GM21723 (cell line): ENCODE results near the gene SUV39H2.
"Not testable (repeated sequence)": the region's sequence is repeated elsewhere in the genome, so short reads cannot be mapped to it uniquely, and the experiment has no call there.

Source experiments
- ATAC-seq: cut with Tn5 transposase; IDR thresholded peaks from one replicate; pipeline ENCODE4 v1.9.1; 2021; ENCODE audit warnings: mild to moderate bottlenecking, moderate library complexity; ENCODE audit not compliant: unreplicated experiment

Gene SUV39H2

DNA sequence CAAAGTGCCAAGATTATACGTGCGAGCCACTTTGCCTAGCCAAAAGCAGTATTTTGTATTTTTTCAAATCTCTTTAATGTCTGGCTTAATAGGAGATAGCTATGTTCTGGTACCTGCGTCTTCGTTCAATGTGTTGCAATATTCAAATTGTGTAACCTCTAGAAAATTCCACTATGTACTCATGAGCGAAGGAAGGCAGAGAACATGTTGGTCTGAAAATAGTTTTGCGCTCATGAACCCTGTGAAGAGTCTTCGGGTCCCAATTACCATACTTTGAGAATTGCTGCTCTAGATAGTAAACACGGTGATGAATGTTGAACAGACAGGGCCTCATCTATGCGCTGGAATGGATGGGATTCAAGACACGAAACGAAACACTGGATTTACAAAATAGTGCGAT, 2.7 kb upstream of the SUV39H2 start:
- no peak for ATAC-seq

DNA sequence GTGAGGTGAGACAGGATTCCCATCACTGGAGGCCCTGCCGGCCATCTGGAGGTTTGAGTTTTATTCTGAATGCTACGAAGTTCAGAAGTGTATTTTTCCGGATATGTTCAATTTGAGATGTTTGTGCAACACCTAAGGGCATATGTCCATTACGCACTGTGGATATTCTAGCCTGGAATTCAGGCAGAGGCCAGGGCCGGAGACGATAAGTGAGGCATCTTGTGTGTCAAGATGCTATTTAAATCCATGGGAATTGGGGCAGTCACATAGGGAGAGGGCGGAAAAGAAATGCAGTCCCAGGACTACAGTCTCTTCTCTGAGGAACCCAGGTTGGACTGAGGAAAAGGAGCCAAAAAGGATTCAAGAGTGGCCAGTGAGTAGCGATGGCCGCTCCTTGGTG, 1.9 kb upstream of the SUV39H2 start:
- no peak for ATAC-seq

DNA sequence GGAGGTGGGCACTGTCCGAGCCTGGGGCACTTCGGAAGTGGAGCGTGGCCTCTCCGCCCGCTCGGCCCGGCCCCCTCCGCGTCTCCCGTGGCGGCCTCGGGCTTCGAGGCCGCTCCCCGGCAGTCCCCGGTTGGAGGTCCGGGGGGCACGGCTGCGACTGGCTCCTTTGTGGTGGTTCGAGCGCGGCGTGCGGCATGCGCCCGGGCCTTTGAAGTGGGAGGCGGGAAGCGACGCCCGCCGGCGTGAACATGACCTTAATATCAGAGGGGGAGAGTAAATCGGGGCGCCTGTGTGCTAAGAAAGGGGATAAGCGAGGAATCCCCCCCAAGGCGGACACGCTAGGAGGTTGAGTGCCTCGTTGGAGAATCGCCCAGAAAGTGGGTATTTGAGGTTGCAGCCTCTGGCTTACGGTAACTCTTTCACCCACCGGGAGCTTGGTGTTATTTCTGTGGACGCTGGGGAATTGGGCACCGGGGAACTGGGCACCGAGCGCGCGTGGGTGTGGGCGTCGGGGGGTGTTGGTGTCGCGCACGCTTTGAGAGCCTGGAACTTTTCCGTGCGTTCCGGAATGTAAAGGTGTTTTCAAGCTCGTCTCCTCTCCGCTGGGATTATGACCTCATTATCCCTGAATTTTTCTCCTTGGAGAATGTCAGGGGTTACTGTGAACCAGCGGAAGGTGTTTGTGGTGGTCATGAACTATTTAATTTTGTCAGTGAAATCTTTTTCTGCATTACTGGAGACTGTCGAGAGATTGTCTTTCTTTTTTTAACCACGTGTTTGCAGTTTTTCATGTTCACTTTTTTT, 660 bp downstream of the SUV39H2 start:
- ATAC-seq = peak; percentile 23

DNA sequence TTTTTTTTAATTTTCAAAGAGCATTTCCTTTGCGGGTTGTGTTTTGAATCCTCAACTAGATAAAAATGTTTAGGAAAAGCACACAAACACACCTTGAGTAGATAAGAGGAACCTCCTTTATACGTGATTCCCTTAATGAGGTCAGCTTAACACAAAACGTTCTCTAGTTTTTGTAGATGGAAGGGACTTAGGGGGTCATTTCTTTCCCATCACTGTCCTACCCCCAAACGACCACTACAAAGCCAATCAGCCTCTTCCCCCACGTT, 1.2 kb downstream of the SUV39H2 start:
- no peak for ATAC-seq

DNA sequence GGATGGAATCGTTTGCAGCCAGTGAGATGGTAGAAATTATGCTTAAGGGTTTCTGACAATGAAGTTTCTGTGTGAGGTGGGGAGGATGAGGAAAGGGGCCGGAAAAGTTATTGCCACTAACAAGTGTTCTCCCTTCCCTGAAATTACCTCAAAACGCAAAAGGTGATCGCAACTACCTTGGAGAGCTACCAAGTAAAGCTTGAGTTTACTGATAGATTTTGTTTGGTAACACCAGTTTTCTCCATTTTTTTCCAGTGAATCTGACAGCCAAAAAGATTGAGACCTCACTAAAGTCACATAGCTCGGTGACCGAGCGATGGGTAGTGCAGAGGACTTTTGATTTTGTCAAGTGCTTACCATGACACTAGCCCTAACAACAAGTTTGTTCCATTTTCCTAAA, 1.6 kb downstream of the SUV39H2 start:
- ATAC-seq = no peak

DNA sequence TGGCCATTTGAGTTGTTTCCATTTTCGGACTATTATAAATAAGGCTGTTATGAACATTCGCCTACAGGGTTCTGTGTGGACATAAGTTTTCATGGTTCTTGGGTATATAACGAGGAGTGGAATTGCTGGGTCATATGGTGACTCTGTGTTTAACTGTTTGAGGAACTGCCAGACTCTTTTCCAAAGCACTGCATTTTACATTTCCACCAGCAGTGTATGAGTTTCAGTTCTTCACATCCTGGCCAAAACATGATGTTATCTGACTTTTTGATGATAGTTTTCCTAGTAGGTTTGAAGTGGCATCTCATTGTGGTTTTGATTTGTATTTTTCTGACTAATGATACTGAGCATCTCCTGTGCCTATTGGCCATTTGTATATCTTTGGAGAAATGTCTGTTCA, 5.4 kb downstream of the SUV39H2 start:
- no peak for ATAC-seq

DNA sequence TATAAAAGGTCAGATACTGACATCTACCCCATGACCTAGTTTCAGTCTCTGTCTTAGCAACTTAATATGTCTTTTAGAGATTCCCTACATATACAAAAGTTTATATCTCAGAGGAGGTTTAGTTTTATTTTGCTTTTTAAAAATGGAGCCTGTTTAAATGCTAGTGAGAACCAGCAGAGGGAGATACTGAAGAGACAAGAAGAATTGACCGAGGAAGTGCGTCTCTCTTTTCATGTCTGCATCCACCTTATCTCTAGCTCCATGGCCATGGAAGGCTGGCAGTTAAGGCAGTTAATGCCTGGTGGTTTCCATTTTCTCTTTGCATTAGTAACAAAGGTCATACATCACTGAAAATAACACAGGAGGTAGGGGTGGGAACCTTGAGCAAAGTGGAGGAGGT, 10.7 kb downstream of the SUV39H2 start:
- no peak for ATAC-seq

DNA sequence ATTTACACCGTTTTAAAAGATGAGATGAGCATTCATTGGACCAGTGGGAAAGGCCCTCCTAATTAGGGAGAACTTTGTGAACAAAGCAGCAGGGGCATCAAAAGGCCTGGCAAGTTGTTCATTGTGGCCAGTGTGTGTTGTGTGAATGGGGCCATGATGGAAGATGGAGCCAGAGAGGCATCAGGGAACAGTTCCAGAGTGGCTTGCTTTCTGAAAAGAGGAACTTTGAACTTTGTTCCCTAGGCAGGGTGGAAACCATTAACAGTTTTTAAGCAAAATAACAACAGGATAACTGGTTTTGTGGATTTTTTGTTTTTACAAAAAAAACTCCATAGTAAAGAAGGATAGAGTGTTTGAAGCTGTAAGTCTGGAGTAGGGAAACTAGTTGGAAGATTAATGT, 12.5 kb downstream of the SUV39H2 start:
- ATAC-seq = no peak

DNA sequence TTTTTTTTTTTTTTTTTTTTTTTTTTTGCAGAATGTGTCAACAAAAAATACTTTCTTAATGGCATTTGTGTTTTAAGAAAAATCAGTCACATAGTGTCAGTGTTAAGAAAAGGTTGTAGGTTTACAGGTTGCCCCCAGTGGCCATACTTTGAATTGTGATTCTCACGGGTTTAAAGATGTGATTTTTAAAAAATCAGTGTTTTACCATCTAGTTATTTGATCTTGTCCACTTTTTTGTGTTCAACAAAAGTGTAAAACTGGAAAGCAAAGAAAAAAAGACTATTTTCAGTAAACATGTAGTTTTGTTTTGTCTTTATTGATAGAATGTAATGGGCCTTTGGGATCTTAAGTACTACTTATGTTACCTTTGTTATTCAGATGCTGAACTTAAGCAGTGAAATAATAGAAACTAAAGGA, 25.7 kb downstream of the SUV39H2 start:
- ATAC-seq = peak; percentile 59

DNA sequence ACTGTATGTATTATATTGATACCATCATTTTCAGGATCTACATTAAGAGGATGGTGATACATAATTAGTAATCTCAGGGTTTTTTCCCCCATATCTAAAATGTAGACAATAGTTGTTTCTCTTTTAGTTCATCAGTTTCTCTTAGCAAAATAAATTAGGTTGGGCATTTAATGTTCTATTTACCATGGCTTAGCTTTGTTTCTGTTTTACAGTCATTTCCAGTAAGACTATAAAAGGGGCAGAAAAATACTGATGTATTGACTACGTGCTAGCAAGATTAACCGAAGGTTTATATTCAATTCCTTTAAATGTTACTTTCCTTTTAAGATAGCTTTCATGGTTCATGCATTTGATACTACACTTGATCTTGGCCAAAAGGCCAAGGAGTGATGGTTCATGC, 26.2 kb downstream of the SUV39H2 start:
- no peak for ATAC-seq

DNA sequence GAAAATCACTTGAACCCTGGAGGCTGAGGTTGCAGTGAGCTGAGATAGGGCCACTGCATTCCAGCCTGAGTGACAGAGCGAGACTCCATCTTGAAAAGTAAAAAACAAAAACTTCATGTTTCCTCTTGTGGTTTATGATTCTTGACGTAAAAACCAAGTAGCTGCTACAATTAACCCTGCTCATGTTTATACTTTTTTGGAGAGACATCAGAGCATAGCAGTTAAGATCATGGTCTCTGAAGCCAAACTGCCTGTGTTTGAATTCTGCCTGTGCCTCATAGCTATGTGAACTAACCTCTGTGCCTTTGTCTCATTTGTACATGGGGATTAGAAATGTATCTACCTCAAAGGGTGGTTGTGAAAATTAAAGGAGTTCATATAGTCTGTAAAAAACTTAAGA, 27.2 kb downstream of the SUV39H2 start:
- ATAC-seq = no peak

DNA sequence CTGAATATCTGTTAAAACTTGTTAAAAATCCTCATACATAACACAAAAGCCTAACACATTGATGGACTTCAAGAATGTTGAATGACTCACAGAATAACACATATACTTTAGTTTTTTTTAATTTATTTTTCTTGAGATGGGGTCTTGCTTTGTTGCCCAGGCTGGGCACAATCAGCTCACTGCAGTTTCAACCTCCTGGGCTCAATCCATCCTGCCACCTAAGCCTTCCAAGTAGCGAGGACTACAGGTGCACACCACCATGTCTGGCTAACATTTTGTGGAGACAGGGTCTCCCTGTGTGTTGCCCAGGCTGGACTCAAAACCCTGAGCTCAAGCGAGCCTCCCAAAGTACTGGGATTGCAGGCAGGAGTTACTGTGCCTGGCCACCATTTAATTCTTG, 28.1 kb downstream of the SUV39H2 start:
- no peak for ATAC-seq

DNA sequence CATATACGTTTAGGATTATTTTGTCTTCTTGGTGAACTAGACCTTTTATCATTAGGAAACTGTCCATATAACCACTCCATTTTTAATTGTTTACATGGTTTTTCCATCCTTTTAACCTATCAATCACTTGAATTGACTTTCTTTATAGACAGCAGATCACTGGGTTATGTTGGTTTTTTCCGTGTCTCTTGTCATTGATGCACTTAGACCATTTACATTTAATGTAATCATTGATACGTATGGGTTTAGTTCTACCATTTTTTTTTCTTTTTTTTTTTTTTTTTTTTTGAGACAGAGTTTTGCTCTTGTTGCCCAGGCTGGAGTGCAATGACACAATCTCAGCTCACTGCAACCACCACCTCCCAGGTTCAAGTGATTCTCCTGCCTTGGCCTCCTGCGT, 28.9 kb downstream of the SUV39H2 start:
- ATAC-seq = not testable (repeated sequence)

DNA sequence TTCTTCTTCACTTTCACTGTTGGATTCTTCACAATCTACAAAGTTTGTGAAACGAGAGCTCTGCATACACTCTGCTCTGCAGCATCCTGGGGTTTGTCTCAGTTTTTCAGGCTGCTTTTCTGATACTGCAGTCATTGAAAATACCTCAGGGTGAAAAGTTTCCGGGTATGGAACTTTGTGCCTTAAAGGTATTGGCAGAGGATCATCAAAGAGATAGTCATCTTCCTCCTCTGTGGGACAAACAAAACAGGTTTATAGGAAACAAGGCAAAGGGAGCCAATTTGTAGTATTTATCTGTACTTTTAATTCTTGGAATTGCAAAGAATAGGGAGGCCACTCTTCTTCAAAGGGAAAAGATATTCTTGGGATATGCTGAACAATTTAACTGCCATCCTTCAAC, 30.4 kb downstream of the SUV39H2 start:
- no peak for ATAC-seq

DNA sequence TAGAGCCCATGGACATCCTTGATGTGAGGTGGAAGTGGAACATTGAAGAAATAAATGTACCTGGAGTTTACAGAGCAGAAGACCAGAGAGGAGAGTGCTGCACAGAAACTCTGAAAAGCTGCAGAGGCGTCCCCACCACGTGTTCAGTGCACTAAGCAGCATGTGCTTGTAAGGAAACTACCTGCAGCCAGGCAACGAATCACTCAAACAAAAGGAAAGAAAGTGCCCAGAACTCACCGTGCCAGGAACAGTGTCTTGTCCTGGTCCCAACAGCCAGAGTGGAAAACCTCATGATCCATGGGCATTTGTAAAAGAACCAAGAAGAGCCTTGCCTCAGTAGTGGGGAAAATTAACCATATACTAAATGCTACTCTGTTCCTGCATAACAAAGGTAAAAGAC, 32.3 kb downstream of the SUV39H2 start:
- no peak for ATAC-seq

DNA sequence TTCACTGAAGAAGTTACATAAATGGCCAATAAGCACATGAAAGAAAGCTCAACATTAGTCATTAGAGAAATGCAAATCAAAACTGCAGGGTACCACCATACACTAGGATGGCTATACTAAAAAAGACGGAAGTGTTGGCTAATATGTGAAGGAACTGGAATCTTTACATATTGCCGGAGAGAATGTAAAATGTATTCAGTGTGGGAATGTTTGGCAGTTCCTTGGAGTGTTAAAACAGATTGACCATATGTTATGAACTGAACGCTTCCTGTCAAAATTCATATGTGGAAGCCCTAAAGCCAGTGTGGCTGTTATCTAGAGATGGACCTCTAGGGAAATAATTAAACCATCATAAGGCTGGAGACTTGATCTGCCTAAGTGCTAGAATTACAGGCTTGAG, 33.1 kb downstream of the SUV39H2 start:
- ATAC-seq = no peak

DNA sequence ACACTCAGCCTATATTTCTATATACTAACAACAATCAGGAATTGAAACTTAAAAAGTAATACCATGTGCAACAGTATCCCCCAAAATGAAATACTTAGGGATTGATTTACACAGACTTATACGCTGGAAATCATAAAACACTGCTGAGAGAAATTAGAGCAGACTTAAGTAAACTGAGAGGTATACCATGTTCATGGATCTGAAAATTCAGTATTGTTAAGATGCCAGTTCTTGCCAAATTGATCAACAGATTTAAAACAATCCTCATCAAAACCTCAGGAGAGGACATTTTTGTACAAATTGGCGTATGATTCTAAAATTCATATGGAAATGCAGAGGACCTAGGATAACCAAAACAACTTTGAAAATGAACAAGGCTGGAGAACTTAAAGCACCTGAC, 37.9 kb downstream of the SUV39H2 start:
- no peak for ATAC-seq

DNA sequence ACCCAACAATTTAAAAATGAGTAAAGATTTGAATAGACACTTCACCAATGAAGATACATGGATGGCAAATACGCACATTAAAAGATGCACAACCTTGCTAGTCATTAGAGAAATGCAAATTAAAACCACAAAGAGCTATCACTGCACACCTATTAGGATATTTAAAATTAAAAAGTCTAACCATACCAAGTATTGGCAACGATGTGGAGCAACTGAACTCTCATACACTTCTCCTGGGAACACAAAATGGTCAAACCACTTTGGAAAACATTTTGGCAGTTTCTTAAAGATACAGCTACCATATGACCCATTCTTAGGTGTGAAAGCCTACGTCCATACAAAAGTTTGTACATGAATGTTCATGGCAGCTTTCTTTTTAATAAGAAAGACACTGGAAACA, 39.2 kb downstream of the SUV39H2 start:
- ATAC-seq = no peak

DNA sequence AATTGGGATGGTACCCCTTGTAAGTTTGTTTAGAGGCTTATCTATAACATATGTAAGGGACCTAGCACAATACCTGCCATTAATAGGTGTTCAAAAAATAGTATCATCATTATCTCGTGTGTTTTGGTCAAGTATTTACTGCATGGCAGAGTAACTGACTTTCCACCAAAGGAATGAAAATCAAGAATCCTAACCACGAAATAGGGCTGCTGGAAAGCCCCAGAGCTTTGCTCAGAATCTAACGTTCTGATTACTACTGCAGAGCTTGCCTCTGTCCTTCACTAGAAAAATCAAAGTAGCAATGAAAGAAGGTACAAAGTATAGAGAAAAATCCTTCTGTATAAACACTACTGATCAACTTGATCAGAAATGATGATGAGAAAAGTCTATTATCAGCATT, 40.3 kb downstream of the SUV39H2 start:
- ATAC-seq = no peak

DNA sequence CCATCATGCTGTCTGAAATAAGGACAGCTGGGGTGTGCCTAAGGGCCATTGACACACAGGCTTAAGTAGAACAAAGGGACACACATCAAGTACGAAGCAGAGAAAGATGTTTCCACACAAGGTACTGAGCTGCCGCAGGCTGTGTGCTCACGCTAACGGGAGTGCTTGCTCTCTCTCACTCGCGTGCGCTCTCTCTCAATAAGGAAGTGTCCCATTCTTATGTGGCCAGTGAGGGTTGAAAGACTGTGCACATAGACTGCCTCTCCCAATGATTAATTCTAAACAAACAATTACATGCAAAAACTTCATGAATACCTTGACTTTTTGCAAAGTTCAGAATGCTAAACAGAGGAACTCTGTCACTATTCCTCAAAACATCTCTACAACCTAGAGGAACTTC, 45.3 kb downstream of the SUV39H2 start:
- ATAC-seq = no peak

DNA sequence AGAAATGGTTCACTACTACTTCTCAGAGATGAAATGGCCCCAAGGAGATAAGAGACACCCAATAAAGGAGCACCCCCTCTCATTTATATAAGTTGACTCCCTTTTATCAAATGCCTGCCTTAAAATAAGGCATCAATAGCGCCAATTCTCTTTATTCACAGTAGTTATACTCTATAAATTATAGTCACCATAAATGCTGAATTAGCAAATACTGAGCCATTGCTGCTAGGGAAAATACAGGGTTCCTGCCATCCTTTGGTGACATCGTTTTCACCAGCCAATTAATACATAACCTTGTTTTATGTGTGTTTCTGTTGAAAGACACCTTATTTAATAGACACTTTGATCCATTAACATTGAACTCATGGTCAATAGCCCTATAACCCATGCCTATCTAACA, 46.6 kb downstream of the SUV39H2 start:
- no peak for ATAC-seq

DNA sequence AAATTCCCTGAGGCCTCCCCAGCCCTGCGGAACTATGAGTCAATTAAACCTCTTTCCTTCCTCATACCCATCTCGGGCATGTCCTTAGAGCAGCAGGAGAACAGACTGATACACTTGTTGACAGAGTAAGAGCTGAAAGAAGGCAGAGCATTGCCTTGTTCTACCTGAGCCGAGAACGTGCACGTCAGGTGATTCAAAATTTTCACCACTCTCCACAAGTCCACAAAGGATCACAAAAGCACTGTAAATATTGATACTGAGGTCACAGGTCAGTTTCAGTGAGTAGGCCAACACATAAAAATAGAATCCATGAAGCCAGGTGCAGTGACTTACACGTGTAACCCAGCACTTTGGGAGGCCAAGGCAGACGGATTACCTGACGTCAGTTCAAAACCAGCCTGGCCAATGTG, 47.4 kb downstream of the SUV39H2 start:
- peak; percentile 17 for ATAC-seq

DNA sequence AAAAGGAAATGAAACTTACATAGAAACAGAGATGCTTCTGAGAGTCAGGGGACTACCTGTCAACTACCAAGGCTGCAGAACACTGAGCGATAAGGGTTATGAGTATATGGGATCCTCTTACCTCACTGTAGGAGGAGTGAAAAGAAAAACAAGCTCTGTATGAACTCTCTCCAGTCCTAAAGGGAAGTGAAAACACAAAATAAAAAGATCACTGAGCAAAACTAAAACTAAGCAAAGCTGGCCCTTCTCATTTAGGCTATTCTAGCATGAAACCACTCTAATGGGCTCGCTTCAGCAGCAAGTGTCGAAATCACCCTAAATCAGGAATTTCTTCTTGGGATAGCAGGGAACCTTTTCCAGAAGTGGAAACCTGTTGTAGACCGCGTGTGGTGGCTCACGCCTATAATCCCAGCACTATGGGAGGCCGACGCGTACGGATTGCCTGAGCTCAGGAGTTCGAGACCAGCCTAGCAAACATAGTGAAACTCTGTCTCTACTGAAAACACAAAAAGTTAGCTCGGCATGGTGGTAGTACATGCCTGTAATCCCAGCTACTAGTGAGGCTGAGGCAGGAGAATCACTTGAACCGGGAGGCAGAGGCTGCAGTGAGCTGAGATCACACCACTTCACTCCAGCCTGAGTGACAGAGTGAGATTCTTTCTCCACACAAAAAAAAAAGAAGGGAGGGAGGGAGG, 48.2 kb downstream of the SUV39H2 start:
- peak; percentile 97 for ATAC-seq
